HG03064 (cell line): ENCODE data around the gene PPM1L.

Source experiments
- ATAC-seq: cut with Tn5 transposase; IDR thresholded peaks from one replicate; pipeline ENCODE4 v1.9.1; 2021; ENCODE audit warnings: low read depth; ENCODE audit not compliant: unreplicated experiment

Gene PPM1L

DNA sequence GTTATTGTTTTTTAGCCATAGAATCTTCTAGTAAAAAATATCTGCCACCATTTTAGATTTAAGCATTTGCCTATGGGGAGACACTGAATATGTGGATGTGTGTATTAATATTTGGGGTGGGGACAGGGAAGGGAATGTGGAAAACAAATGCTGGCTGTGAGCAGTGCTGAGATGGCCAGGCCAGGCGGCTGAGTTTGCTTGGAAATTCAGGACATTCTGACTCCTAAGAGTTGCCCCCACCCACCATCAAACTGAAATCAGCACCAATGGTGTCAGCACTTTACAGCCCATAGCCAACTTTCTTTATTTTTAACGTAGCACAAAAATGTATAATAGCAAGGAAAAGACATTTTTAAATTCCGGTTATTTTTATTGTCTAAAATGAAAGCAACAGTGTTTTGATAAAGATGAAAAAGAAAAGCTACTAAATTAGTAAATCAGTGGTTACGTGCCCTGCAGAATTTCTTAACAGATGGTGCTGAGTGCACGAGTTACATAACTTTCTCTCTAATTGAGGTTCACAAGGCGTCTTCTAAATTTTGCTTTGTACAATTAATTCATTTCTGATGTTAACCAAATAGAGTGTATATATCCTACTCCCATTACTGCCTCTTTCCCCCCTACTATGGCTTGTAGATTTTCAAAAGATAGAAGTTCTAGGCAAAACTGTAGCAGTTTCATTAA, 315.1 kb downstream of the PPM1L start:
- no peak for ATAC-seq

GRCh38 chr3:161072211-161072621, 316.2 kb downstream of the PPM1L start:
- ATAC-seq: no peak

GRCh38 chr3:161072751-161073150, 316.7 kb downstream of the PPM1L start:
- no peak for ATAC-seq

GRCh38 chr3:161073181-161073580, 317.1 kb downstream of the PPM1L start:
- no peak for ATAC-seq

DNA sequence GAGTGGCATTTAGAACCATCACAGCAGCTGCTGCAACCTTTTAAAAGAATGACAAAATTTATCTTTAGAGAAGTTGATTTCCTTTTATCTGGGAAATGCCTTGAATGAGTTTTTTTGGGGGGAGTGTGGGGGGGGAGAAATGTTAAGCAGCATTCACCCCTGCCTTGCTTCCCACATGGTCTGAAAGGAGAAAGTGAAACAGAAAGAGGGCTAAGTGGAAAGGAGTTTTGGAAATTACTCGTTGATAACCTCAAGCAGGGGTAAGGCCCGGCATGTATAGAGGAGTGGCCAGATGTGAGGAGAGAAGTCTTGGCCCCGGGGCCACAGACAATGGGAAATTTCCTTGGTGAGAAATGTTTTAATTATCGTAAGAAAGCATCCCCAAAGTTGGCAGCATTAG, 325.6 kb downstream of the PPM1L start:
- no peak for ATAC-seq

- ATAC-seq: no peak
Observed at GRCh38 chr3:161082063-161082462, 326.0 kb downstream of the PPM1L start.

DNA sequence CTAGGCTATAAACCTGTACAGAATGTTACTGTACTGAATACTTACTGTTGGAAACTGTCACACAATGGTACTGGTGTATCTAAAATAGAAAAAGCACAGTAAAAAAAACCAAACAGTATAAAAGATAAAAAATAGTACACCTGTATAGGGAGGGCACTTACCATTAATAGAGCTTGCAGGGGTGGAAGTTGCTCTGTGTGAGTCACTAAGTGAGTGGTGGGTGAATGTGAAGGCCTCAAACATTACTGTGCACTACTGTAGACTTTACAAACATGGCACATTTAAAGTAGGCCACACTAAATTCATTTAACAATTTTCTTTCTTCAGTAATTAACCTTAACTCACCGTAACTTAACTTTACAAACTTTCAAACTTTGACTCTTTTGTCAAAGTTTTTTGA, 327.1 kb downstream of the PPM1L start:
- ATAC-seq: no peak

DNA sequence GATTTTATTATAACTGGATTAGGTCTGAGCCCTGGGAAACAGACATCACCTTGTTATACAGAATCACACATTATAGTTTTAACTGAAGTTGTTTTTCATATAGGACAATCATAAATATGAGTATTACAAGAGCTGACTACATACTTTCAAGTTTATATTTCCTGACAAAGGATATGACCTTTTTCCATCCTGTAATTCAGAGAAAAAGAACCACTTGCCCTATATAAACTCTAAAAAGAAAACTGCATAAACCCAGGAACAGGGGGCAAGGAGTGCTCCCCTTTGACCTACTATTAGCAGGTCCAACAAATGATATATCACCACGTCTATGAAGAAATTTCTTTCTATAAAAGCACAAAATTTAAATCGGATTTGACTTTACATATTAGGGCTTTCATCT, 328.2 kb downstream of the PPM1L start:
- ATAC-seq: no peak

DNA sequence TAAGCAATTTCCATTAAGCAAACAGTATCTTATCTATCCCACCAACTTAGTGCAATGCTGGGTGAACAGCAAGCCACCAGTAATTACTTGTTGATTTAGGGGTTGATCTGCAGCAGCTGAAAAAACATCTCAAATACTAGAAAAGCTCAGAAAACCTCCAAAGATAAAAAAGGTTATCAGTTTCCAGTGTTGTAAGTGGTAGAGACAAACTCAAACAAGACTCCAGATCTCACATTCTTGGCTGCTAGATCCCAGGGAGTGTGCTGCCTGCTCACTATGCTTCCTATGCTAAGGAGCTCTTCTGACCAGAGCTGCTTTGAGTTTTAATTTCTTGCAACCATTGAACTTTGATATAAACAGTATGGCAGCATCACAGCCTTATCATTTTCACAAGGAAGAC, 337.9 kb downstream of the PPM1L start:
- ATAC-seq: no peak

- no peak for ATAC-seq
Observed at GRCh38 chr3:161096771-161097367, 340.8 kb downstream of the PPM1L start.

- no peak for ATAC-seq
Observed at GRCh38 chr3:161100994-161101393, 345.0 kb downstream of the PPM1L start.

DNA sequence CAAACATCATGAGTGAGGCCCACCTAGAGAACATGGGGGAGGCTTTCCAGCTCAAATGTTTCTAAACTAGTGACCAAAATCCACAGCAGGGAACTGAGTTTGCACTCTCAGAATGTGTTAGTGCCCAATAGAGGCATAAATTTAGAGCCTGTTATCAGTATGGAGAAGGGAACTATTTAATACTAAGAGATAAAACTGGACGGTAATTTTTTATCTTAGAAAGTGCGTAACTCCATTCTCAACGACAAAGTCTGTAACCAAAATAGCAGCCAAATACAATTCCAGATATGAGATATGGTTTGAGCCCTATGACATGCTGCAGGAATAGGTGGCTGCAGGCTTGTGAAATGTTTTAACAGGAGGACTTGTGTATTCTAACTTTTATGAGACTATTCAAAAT, 345.6 kb downstream of the PPM1L start:
- ATAC-seq: no peak

- ATAC-seq: no peak
Observed at GRCh38 chr3:161103776-161104385, 347.9 kb downstream of the PPM1L start.

DNA sequence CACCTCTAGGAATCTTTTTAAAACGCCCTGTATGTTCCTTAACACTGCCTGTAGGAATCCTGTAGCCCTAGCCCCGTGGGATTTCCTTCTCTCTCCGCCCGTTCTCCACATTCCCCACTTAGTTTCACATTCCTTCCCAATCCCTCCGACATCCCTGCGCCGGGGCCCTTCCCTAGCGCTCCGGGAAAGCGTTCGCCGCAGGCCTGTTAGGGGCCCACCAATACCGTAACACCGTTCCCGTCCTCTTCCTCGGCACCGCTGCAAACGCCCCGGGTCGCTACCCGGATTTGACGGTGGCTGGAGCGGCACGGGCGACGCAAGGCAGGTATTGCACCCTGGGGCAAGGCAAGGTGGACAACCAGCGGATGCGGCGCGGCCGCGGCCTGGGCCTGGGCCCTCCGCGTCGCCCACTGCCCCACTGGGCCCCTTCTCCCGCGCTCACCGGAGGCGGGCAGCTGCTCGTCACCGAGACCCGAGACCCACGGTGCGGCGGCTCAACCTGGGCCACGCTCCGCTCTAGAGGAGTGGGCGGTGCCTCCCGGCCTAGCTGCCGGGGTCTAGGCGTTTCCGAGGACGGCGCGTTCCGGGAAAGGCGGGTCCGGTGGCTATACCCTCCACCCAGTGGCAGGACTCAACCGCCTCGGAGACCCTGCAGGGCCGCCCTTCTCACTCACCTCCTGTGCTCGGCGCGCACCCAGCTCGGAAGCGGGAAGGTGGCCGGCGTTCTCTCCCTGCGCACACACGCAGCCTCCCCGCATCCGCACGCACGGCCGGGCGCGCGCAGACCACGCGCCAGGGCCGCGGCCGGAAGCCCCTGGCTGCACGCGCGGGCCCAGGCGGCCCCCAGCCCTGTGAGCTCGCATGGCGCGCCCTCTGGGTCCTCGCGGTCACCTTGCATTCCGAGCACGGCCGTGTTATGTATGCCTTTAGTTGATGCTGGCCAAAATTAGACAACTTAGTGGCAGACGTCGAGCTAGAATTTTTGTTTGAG, 348.8 kb downstream of the PPM1L start, which contains the start of gene B3GALNT1:
B3GALNT1 (minus strand) TSS at position 789 of the 991 bp plus-strand sequence. CDS start 18,595 bp downstream, outside the sequence.
- peak; percentile 66 for ATAC-seq

GRCh38 chr3:161107311-161107710, 351.3 kb downstream of the PPM1L start:
- no peak for ATAC-seq

- ATAC-seq: no peak
Observed at GRCh38 chr3:161108840-161109239, 352.8 kb downstream of the PPM1L start.

GRCh38 chr3:161117646-161118045, 361.6 kb downstream of the PPM1L start:
- no peak for ATAC-seq

GRCh38 chr3:161126495-161126894, 370.5 kb downstream of the PPM1L start:
- ATAC-seq: no peak
